ENCODE data around the gene PMM2. TPM values are rescaled to one million over a fixed set of nuclear protein-coding genes. Genes with fewer than 3 reads are reported as not detected.
"Not testable (repeated sequence)": the region's sequence is repeated elsewhere in the genome, so short reads cannot be mapped to it uniquely, and the experiment has no call there.

Gene PMM2
- total RNA-seq, 1 donor from 2014 or later: 61.1 TPM

DNA sequence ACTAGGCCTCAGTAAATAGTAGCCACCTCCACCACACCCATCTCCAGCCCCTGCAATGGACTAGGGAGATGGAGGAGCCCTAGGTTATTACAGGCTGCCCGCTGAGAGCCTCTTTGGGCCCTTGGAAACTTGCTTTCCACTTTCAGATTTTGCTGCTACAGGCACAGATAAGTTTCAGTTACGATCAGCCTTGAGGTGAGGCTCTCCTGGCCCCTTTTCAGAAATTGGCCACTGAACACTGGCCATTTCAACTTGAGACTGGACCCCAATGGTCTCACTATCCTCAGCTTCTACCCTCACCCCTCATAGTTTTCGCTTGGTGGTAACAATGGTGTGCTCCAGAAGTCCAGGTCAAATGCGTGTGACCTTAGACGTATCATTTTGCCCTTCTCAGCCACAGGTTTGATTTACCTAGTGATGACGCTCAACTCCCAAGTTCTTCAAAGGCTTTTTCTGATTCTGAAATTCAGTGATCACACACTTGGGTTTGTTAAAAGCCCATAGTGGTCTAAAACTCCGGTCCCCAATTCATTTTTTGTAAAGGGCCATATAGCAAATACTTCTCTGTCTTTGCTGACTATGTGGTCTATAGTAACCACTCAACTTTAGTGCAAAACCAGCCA, 1.0 kb downstream of the PMM2 start:
- DNase-seq: no peak
- TF ChIP-seq, protein P1, sequence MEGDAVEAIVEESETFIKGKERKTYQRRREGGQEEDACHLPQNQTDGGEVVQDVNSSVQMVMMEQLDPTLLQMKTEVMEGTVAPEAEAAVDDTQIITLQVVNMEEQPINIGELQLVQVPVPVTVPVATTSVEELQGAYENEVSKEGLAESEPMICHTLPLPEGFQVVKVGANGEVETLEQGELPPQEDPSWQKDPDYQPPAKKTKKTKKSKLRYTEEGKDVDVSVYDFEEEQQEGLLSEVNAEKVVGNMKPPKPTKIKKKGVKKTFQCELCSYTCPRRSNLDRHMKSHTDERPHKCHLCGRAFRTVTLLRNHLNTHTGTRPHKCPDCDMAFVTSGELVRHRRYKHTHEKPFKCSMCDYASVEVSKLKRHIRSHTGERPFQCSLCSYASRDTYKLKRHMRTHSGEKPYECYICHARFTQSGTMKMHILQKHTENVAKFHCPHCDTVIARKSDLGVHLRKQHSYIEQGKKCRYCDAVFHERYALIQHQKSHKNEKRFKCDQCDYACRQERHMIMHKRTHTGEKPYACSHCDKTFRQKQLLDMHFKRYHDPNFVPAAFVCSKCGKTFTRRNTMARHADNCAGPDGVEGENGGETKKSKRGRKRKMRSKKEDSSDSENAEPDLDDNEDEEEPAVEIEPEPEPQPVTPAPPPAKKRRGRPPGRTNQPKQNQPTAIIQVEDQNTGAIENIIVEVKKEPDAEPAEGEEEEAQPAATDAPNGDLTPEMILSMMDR (IDR thresholded peaks at IDR 0.05): no peak
- ChIA-PET CTCF (interaction anchor here (1.9 kb wide), 1 partner anchor 82 kb away, joined by 8 read pairs; no protein-coding TSS in a partner anchor), POLR2A (interaction anchor here (0.8 to 2.5 kb wide), 5 partner anchors 70 to 177 kb away, joined by 3 to 28 read pairs (median 5); partner anchors contain the start of genes ABAT, CARHSP1 and METTL22)
- Mint-ChIP-seq H3K4me3 (peak overlapping the region; percentile 98), H3K9me3 (no peaks in the 10 kb centered on the region), H3K4me1 (peaks cover 36% of the 10 kb centered on the region), H3K27ac (peak overlapping the region; percentile 87), H3K36me3 (ENCODE audit: low read depth) (peaks cover 33% of the 10 kb centered on the region), H3K27me3 (no peaks in the 10 kb centered on the region)
- ATAC-seq (ENCODE audit: low read depth): no peak
- intact Hi-C loops (cut with micrococcal nuclease): loop anchor here (5.0 kb wide), 1 partner anchor 339 kb away; no protein-coding TSS in a partner anchor

DNA sequence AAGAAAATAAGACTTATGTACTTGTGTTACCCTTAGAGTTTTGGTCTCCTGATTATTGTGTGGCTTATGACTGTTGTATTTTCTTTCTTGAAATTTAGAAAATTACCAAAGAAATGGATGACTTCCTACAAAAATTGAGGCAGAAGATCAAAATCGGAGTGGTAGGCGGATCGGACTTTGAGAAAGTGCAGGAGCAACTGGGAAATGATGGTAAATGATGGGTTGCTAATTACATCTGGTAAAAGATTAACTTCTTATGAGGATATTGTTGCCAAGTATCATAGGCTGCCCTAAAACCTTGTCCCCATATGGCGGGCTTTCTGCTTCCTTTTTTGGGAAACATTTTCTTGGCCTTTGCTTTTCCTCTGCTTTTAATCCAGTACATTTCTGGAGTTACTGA, 4.1 kb downstream of the PMM2 start:
- H3K27ac Mint-ChIP-seq: no peak overlapping the region
- ChIA-PET CTCF (no interaction called here), POLR2A (no interaction called here)
- peaks cover 23% of the 10 kb centered on the region for H3K4me1 Mint-ChIP-seq
- no peaks in the 10 kb centered on the region for H3K27me3 Mint-ChIP-seq
- H3K9me3 Mint-ChIP-seq: no peaks in the 10 kb centered on the region
- H3K36me3 Mint-ChIP-seq (ENCODE audit: low read depth): peaks cover 57% of the 10 kb centered on the region
- intact Hi-C loops (cut with micrococcal nuclease): no loop called here
- ATAC-seq (ENCODE audit: low read depth) (no peak), DNase-seq (no peak)
- TF ChIP-seq, protein P1 (IDR thresholded peaks at IDR 0.05): no peak
- no peak overlapping the region for H3K4me3 Mint-ChIP-seq

DNA sequence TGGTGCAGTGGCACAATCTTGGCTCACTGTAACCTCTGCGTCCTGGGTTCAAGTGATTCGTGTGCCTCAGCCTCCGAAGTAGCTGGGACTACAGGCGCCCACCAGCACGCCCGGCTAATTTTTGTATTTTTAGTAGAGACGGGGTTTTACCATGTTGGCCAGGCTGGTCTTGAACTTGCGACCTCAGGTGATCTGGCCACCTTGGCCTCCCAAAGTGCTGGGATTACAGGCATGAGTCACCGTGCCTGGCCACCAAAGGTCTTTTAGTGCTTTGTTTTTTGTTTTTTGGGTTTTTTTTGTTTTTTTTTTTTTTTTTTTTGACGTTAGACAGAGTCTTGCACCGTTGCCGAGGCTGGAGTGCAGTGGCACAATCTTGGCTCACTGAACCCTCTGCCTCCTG, 6.1 kb downstream of the PMM2 start:
- H3K36me3 Mint-ChIP-seq (ENCODE audit: low read depth): peaks cover 67% of the 10 kb centered on the region
- ATAC-seq (ENCODE audit: low read depth); H3K9me3 Mint-ChIP-seq; H3K4me1 Mint-ChIP-seq; intact Hi-C loops (cut with micrococcal nuclease); DNase-seq; CTCF ChIA-PET; H3K4me3 Mint-ChIP-seq; H3K27ac Mint-ChIP-seq; H3K27me3 Mint-ChIP-seq; POLR2A ChIA-PET: not testable (repeated sequence)

DNA sequence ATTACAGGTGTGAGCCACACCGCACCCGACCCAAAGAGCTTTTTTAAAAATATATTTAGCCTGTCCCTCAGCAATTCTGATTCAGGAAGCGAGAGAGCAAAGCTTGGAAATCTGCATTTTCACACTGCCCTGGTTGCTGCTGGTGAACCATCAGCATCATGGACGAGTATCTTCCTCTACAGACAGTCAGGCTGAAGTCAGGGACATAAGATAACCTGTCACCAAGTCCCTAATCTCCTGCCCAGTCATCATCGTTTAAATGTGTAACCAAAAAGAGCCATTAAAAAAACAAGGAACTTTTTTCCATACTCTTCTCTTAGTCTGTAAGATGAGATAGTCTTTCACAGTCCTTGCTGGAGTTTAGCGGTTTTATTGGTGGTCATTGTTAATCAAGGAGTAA, 6.7 kb downstream of the PMM2 start:
- ATAC-seq (ENCODE audit: low read depth) (no peak), DNase-seq (no peak)
- no peak overlapping the region for H3K27ac Mint-ChIP-seq
- no peaks in the 10 kb centered on the region for H3K9me3 Mint-ChIP-seq
- no peak overlapping the region for H3K4me3 Mint-ChIP-seq
- H3K27me3 Mint-ChIP-seq: no peaks in the 10 kb centered on the region
- H3K36me3 Mint-ChIP-seq (ENCODE audit: low read depth): peaks cover 71% of the 10 kb centered on the region
- ChIA-PET CTCF (no interaction called here), POLR2A (no interaction called here)
- TF ChIP-seq, protein P1 (IDR thresholded peaks at IDR 0.05): no peak
- H3K4me1 Mint-ChIP-seq: peaks cover 5% of the 10 kb centered on the region
- intact Hi-C loops (cut with micrococcal nuclease): no loop called here

DNA sequence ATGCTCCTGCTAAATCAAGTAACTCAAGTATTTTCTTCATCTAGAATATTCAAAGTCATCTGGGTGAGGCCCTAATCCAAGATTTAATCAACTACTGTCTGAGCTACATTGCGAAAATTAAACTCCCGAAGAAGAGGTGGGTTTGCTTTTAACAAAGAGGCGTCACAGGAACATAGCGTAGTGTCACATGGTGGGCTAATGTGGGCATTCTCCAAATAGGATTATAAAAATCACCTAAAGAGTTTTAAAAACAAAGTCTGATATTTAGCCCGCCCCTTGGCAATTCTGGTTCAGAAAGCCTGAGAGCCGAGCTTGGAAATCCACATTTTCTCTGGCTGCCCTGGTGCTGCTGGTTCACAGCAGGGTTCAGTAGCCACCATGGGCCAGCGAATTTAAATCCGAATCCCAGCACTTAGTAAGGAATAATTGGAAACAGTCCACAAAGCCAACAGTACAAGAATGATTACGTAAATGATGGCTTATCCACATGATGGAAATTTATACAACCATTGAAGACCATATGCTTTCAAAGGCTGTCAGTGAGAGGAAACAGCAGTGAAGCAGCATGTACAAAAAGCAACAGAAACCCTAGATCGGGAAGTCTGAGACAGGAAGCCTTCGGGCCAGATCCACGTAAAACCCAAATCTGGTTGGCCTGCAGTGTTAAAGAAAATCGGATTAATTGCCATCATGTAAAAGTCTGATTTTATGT, 8.8 kb downstream of the PMM2 start:
- no peaks in the 10 kb centered on the region for H3K9me3 Mint-ChIP-seq
- no peak overlapping the region for H3K27ac Mint-ChIP-seq
- intact Hi-C loops (cut with micrococcal nuclease): no loop called here
- TF ChIP-seq, protein P1 (IDR thresholded peaks at IDR 0.05): no peak
- no peaks in the 10 kb centered on the region for H3K4me1 Mint-ChIP-seq
- H3K27me3 Mint-ChIP-seq: no peaks in the 10 kb centered on the region
- DNase-seq (no peak), ATAC-seq (ENCODE audit: low read depth) (no peak)
- no peak overlapping the region for H3K4me3 Mint-ChIP-seq
- CTCF ChIA-PET: no interaction called here
- POLR2A ChIA-PET: no interaction called here
- peaks cover 89% of the 10 kb centered on the region for H3K36me3 Mint-ChIP-seq (ENCODE audit: low read depth)
